NOMO-1 (cell line): ENCODE results near the gene H2AZ1.
A peak's percentile ranks its signal among the peaks of the same experiment; 100 is the strongest.

Experiments
- DNase-seq, 2 experiments: peaks; one replicate each; lab custom pipeline; 2025; ENCODE audit not compliant: unreplicated experiment in 2 of 2; lab: John Stamatoyannopoulos, UW

H2AZ1 gene

DNA sequence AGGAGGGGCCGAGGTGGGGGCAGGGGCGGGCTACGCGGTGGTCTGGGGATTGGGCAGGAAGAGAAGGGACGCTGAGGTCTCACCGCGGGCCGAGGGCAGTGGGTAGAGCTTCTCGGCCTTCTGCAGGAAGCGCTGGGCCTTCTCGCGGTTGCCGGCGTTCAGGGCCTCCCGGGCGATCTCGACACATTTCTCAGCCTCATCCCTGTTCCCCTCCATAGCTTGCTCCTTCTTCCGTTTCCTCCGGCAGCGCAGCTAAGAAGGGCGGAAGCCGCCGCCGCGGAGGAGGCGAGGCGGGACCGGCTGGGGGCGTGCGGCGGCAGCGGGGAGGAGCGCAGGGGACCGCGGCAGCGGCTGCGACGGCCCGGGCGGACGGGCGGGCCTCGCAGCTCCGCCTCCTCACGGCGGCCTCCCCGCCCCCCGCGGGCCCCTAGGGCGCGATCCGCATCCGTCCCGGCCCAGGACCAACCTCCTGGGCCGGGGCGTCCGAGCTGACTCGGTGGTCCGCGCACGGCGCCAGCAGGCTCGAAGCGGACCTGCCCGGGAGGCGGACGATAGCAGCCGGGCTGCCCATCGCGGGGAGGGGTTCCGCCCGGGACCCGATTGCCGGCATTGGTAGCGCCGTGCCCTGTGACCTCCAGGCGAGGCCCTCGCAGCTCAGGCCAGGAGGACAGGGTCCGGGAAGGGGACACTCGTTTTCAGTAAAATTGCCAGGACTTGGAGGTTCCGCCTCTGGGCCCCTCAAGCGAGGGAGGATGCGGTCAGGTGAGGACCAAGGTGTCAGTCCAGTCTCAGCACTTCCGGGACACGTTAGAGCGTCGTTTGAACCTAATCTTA, 3.5 kb downstream of the H2AZ1 start, which contains the start of gene DNAJB14:
Gene DNAJB14 (minus strand): TSS at position 263 of the 834 bp plus-strand sequence. CDS start 47 bp downstream, at position 216.
- DNase-seq: peak; percentile 68 to 79

DNA sequence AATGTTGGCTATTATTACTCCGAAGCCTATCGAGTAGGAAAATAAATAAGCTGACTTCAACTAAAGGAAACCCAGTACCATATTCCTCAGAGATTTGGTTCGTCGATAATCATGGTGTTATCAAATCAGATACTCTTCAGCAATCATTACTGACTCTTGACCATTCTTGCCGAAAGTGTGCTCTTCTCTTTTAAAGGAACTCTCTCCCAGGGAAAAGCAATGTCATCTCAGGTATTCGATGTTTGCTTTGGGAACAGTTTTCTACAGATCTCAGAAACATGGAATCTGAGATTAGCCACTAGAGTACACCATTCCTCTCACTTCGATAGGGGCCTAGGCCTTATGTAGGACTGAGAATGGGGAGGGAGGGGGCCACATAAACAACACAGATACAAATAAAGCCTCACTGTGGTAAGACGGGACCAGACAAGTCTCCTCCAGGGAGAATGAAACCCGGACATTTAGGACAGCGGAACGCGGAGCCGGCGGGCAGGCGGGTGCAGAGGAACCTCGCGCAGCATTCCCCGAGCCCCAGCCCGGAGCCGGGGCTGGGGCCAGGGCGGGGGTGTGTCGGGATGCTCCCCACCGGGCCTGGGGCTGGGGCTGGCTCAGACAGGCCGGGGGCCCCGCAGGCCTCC, 4.2 kb downstream of the H2AZ1 start:
- DNase-seq: peak in 1 of 2 experiments; percentile 20

DNA sequence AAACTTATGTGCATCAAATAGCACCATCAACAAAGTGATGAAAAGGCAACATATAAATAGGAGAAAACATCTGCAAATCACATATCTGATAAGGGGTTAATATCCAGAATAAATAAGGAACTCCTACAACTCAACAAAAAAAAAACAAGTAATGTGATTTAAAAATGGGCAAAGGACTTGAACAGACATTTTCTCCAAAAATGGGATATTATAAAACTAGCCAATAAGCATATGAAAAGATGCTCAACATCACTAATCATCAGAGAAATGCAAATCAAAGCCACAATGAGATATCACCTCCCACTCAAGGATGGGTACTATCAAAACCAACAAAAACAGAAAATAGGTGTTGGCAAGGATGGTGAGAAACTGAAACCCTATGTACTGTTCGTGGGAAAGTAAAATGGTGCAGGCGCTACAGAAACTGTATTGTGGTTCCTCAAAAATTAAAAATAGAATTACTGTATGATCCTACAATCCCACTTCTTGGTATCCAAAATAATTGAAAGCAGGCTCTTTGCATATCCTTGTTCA, 6.1 kb downstream of the H2AZ1 start:
- no peak for DNase-seq

DNA sequence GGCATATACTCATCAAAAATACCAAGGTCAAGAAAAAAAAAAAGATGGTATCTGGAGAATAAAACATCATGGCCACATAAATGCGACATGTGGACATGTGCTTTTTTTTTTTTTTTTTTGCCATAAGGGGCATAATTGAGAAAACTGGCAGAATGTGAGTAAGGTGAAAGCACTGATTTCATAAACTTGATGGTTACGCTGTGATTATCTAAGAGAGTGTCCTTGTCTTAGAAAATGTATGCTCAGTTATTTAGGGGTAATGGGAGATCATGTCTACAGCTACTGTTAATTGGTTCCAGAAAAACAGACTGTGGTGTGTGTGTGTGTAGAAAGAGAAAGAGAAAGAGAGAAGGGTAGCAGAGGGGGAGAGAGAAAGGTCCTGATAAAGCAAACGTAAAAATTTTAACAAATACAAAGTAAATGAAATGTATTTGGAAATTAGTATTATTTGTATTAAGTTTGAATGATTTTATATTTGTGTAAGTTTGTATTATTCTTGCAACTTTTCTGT, 11.8 kb downstream of the H2AZ1 start:
- no peak for DNase-seq

DNA sequence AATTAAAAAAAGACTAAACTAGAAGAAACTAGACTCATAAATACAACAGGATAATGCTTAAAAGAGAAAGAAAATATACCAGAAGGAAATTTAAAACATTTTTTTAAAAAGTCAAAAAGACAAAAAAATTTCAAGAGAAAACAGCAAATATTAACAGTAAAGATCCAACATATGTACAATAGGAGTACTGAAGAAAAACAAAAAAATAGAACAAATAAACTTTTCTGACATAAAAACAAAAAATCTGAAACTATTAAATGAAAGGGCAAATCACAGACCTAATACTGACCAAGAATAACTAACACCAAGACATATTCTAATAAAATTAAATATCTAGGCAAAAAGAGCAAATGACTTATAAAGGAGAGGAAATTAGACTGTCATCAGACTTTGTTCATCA, 15.2 kb downstream of the H2AZ1 start:
- no peak for DNase-seq

DNA sequence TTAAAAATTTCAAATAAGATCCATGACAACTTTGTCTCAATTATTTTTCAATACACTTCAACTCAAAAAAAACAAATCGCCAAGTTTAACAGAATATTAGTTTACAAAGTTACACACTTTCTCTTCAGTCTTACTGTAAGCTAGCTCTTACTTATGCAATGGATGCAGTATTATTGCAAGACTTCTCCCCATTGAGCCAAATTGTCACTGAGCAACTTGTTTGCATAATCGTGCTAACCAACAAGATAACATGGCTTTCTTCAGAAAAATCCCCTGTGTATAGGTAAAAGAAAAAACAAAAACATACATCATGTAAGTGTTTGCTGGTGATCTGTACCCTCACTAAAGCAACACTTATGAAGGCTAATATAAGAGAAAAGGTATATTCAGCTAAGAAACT, 22.5 kb downstream of the H2AZ1 start:
- DNase-seq: no peak

DNA sequence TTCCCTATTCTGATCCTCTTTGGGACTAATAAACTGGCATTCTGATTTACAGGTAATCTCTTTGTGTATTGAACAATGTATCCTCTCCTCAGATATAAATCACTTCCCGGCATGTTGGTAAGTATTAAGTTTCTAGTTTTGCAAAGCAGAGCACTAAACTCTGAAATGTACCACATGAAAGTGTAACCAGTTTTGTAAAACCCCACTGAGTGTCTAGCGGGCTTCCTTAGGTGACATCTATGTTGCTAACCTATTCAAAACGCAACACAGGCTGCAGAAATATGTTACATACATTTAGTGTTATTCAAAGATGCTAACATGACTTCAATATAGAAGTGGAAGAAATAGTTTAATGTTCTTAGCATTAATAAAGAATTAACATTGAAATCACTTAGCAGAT, 28.9 kb downstream of the H2AZ1 start:
- no peak for DNase-seq

DNA sequence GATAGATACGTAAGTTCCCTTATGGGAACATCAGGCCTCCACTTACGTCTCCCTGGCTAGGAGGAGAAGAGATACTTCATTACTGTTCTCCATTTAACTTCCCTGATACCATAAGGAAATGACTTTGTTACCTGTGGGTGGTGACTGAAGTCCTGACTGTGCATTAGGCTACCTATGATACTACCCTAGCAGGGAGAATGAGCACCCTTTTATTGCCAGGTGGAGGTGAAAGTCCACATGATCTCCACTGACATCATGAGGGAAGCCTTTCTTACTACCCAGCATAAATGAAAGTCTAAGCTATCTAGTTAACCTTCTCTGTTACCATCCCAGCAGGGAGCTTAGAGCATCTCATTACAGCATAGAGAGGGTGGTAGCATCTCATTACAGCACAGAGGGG, 31.4 kb downstream of the H2AZ1 start:
- DNase-seq: no peak

DNA sequence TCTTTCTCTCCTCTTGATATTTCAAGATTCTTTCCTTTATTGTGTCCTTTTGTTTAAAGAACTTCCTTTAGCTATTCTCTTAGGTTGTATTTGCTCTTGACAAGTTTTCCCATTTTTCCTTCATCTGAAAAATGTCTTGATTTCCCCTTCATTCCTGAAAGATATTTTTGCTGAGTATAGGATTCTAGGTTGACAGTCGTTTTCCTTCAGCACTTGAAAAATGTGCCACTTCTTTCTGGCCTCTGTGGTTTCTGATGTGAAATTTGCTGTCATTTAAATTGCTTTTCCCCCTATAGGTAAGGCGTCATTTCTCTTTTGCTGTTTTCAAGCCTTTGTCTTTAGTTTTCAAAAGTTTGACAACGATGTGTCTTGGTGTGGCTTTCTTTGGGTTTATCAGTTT, 32.5 kb downstream of the H2AZ1 start:
- no peak for DNase-seq

DNA sequence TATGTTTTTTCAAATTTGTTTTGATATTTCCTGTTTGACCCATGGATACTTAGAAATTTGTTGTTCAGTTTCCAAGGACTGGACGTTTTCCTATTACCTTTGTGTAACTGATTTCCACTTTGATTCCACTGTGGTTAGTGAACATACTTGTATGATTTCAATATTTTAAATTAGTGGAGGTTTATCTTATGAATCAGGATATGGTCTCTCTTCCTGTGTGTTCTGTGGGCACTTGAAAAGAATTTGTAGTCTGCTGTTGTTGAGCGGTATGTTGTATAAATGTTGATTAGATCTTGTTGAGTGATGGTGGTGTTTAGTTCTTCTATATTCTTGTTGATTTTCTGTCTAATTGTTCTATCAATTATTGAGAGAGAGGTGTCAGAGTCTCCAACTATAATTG, 34.6 kb downstream of the H2AZ1 start:
- DNase-seq: no peak
